Hindlimb muscle (tissue), 1 donor: ENCODE results near the gene LRMDA. TPM values are rescaled to one million over a fixed set of nuclear protein-coding genes. Genes with fewer than 3 reads are reported as not detected.

Source experiments
- DNase-seq: peaks from one replicate; pipeline ENCODE4 v3.0.0-alpha.2; 2013
- polyA plus RNA-seq: library from polyadenylated mRNA; unstranded; fragments of 120-200 nt; gene quantifications from one replicate; pipeline ENCODE4 v1.2.1, GENCODE V29; 2013; ENCODE audit not compliant: insufficient read length

The LRMDA gene
- polyA plus RNA-seq, 1 donor, result 6.6 TPM

DNA sequence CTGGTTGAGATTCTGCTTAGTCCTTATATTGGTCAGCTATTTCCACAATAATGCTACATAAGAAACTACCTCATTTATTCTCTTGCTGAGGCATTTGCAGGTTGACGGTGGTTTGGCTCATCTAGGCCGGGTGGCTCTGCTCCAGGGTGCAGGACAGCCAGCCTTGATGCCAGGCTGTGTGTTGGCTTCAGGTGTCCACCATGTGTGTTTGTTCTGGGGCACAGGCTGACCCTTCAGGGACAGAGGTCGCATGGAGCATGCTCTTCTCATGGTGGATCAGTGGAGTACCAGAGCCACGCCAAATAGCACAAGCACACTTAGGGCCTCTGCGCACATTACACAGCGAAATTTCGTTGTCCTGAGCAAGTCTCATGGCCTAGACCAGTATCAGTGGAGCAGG, 249.9 kb downstream of the LRMDA start:
- no peak for DNase-seq

DNA sequence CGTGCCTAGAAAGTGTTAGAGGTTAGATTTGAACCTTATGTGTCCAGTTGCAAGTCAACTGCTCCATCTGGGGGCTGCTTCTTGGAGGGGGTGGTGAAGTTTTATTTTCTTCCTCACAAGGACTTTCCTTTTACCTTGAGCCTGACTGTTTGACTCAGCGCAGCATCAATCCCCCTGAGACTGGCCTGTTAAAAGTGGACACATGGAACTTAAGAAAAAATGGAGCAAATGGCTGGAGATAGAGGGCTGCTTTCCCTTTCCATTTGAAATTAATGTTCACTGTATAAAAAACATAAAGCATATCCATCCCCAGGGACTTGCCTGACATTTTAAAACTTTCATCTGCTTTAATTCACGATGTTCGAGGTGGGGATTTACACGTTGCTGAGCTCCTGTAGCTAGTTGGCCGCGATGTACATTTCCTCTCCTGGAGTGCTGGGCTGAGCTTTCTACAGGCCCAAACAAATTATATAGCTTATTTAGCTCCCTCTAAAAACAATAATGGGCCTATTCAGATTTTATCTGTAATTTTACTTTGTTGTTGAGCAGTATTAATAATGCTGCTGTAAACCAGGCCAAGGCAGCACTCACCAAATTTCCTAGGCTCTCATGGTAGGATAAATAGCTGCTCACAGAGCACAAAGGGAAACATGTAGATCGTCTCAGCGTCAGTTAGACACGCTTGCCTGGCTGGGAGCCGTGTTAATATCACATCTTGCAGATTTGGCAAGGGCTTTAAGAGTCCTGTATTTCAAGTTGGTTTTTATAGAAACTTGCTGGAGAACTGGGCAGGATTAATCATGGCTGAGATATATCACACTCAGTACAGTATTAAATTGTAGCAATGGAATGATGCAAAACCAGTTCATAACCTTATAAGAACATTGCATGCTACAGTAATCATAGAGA, 251.5 kb downstream of the LRMDA start:
- DNase-seq, result peak; percentile 11

DNA sequence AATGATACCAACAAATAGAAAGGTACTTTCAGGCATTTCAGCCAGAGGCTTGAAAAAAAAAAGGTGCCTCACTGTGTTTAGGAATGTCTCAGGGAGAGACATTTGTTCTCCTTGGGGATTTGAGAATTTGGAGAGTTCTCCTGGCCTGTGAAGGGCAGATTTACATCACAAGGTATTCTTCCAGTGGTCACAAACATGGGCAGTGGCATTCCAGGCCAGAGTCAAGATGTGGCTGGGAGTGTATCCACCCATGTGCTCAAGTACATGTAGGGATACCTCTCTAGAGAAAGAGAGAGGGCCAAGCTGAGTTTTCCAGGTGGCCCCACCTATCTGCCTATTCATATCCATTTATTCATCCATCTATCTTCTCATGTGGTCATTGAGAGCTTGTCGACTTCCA, 253.8 kb downstream of the LRMDA start:
- no peak for DNase-seq

DNA sequence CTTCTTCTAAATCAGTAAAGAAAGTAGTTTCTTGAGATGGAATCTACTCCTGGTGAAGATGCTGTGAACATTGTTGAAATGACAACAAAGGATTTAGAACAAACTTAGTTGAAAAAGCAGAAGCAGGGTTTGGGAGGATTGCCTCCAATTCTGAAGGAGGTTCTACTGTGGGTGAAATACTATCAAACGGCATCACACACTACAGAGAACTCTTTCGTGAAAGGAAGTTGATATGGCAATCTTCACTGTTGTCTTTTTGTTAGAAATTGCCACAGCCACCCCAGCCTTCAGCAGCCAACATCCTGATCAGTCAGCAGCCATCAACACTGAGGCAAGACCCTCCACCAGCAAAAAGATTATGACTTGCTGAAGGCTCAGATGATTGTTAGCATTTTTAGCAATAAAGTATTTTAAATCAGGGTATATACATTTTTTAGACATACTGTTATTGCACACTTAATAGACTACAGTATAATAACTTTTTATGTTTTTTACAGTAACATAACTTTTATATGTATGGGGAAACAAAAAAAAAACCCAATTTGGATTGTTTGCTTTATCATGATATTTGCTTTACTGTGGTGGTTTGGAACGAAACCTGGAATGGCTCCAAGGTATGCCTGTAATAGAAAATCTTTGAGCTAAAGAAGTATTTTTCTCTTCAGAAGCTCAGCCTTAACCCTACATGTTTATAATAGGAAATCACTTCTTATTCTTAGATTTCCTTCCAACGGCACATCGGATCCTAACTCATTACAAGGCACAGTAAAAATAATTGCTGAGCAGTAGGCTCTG, 257.3 kb downstream of the LRMDA start:
- no peak for DNase-seq

DNA sequence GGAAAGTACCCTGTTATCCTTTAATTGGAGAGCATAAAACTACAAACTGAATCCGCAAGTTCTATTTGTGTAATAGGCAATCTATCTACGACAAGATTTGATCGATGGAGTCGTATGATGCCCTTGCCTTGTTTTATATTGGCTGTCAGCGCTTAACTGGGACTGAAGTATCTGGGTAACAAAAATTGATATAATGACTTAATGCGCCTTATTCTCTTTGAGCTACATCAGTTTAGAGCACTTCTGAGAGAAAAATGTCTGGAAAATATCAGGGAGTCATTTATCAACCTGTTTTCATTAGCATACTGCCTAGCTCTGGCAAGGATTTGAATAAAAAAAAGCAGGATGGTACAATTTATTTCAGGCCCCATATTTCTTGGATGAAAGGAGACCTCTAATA, 262.1 kb downstream of the LRMDA start:
- DNase-seq, result no peak

DNA sequence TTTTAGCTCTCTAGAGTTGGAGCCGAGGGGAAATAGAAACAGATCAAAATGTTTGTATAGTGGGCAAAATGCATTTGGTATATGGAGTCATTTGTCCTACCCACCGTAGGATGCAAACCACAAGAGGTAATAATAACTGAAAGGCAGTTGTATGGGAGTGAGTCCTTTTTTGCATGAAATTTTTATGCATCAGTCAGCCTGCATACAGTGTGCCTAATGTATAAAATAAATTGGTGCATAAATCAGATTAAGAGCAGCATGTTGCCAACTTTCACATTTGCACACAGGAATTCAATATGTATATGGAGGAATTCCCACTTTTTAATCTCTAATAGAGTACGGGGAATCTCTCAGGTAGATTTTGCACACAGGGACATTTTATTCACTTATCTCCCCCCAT, 262.8 kb downstream of the LRMDA start:
- DNase-seq, result no peak

DNA sequence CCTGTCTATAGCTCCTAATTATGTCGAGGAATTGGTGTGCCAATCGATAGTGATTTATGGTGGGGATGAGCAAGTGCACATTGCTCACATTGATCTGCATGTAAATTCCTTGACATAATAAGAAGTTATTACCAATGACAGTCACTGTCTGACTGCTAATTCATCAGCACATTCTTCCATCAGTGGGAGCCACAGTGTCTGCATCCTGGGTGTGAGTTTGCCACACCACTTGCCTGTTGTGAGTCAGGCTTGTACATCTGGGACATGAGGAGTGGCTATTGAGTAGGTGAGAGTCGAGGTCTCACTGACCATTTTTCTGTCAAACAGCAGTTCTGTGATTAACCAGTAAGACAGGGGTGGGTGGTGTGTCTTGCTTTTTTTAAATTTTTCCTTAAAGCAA, 263.4 kb downstream of the LRMDA start:
- no peak for DNase-seq

DNA sequence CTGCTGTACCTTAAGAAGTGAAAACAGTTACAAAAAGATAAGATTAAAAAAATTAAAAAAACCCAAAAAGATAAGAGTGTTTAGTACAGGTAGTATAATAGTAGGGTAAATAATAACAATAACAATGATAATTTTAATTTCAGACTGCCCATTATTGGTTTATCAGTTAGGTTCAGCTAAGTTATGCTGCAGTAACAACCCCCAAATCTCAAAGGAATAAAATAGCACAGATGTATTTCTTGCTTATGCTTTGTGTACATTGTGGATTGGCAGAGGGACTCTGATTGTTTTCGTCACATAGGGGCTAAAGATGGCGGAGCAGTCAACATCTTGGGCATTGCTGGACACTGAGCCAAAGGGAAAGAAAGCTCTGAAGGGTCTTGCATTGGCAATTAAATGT, 264.6 kb downstream of the LRMDA start:
- no peak for DNase-seq

DNA sequence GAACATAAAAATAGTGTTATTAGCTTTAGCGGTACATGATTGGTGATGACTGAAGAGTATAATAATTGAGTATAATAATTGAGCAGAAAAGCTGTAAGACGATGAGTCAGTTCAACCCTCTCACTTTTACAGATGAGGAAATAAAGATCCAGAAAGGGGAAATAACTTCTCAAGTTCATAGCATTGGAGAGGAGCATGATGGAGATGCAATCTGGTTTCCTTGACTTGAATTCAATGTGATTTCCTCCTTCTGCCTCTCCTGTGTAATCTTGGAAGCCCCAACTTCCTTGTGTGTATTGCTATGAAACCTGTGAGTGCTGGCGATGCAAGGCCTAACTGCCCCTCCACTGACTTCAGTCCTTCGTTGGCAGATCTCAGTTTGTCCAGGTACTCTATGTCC, 265.1 kb downstream of the LRMDA start:
- no peak for DNase-seq

DNA sequence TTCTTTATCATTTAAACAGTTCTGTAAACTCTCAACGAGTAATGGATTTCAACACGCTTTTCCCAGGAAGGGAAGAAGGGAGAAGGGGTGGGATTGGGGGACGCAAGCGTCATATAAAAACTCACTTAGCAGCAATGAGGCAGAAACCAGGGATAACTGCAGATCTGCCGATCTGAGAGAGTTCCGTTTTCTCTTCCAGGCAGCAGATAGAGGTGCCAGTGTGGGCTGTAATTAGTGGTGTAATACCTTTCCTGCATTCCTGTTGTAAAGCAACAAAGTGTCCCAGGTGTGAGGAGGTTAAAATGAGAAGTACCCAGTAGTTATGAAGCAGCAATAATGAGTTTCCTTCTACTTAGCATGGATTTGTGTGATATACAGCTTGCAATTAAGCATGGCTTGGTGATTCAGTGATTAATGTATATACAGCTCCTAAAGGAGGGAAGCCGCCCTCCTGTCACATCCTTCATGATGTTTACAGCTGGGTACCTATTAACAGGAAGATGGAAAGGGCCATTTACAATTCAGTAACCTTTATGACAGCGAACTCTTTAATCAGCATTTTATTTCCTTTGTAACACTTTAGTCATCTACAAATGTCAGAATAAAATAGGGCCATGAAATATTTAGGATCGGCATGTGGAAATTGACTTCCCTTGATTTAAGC, 271.9 kb downstream of the LRMDA start:
- no peak for DNase-seq

DNA sequence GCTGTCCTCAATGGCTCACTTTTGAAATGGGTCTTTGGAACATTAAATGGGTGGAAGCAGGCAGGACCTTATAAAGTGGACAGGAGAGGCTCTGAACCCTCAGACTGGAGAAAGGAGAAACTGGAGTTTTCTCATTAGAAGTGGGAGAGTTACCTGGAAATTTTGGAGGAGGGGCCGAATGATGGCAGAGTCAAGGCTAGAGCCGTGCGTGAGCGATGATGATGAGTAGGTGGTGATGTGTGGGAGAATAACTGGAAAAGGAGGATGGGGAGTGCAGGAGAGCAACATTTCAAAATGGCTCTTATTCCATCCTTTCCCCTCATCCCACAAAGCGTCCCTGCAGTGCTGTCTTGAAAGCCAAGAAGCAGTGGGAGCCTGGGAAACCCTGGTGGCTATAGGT, 274.0 kb downstream of the LRMDA start:
- no peak for DNase-seq

DNA sequence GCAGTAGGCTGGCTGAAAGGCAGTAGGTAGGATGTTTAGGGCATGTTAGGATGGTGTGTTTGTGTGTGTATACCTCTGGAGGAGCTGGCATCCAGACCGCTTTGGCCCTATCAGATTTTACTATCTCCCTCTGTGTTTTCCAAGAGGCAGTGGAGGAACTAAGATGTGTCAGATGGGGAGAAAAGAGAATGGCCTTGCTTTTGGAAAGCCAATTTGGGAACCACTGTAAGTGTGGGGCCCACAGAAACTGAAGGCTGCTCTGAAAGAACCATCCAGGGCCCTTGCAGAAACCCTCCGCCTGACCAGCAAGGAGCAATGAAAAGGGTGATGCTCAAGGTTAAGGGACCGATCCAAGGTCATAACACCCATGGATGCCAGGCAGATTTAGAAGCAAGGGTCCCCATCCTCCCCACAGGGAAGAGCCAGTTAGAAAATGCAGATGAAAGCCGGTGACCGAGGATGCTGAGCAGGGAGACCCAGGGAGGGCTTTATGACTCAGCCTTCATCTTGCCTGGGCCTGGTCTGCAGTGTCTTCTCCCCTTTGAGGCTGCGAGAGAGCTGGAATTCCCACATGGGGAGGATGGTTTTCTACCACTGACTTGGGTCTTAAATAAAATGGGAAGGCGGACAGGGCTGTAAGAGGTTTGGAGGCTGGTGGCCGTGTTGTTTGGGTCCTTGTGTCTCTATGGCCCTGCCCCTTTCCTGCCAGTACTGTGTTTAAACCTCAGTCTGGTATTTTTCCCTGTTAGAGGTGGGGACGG, 275.8 kb downstream of the LRMDA start:
- no peak for DNase-seq

DNA sequence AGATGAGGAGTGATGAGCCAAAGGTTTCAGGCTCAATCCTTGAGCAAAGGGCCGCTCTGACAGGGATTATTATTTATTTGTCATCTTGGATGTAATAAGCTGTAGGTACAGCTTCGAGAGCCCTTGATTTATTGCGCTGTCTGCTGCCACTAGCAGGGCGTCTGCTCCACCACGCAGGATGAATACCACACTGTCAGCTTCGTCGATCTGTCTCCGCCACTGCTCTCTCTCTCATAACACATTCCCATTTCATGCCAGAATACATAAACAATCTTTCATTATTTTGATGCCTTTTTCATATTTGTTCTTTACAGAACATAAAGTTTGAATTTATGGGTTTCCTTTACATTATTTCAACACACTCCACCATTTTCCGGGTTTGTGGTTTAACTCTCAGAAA, 276.6 kb downstream of the LRMDA start:
- DNase-seq, result no peak

DNA sequence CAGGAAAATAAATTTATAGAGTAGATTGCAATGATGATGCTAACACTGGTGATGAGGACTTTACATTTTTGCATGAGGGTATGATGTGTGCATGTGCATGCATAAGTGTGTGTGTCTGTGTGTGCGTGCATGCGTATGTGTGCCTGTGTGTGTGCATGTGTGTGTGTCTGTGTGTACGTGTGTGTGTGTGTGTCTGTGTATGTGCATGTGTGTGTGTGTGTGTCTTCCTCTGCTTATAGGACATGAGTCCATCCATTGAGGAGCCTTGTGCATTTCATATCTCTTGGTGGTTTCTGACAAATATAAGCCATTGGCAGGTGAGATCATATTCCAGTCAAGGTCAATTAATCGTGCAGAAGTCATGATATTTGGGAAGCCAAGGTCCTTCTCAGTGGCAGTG, 277.8 kb downstream of the LRMDA start:
- DNase-seq, result no peak

DNA sequence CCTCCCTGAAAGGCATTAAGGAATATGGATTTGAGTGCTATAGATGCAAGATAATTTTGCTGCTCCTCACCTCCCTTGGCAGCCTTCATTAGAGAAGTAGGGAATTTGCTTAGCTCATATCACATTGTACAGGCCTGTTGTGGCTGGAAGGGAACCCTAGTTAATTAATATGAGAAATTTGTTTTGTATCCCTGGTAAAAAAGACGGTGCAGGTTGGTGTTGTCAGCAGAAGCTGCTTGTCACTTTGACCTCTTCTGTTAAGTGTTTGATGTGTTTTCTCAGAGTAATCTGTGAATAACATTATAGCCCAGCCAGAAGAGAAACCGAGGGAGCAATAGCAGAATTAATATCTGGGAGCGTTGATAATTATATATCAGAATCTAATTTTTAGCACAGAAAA, 278.4 kb downstream of the LRMDA start:
- DNase-seq, result no peak

DNA sequence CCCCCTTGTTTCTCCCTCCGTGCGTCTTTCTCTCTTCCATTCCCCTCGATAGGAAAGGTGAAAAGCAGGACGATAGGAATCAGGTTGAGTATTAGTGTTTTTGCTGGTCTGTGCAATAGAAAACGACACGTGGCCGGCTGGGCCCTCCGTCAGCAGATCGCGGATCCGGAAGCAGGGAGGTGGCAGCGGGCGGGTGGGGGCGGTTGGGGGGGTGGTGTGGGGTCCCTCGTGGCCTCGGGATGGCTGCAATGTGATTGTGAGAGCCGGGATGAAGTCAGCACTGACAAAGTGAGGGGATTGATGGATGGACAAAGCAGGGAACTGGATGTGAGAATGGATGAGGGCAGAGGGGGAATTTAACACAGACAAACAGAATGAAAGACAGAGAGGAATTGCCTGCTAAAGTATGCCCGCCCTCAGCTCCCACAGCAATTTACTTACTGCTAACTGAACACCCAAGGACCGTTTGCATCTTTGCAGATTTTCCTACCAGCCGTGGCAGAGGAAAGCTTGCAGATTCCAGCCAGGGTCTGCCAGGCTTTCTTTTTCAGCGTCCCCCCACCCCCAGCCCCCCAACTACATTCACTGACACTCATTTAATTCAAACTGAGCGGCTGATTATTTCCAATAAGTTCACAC, 280.9 kb downstream of the LRMDA start:
- DNase-seq, result no peak

DNA sequence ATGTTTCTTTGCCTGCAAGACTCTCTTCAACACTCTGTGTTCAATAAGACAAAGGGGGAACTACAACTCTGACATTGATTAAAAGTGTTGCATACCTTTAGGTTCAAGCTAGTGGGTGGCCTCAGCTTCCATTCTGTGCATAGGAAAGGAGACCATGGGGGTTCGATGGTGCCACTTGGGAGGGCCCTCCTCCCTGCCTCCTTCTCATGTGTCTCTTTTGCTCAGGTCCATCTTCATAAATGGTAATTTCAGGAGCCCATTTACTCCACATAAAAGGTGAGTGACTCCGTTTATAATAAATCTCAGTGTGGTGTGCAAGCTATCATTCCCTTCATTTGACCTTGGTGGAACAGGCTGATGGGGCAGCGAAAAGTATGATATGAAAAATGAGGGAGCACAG, 285.1 kb downstream of the LRMDA start:
- no peak for DNase-seq

DNA sequence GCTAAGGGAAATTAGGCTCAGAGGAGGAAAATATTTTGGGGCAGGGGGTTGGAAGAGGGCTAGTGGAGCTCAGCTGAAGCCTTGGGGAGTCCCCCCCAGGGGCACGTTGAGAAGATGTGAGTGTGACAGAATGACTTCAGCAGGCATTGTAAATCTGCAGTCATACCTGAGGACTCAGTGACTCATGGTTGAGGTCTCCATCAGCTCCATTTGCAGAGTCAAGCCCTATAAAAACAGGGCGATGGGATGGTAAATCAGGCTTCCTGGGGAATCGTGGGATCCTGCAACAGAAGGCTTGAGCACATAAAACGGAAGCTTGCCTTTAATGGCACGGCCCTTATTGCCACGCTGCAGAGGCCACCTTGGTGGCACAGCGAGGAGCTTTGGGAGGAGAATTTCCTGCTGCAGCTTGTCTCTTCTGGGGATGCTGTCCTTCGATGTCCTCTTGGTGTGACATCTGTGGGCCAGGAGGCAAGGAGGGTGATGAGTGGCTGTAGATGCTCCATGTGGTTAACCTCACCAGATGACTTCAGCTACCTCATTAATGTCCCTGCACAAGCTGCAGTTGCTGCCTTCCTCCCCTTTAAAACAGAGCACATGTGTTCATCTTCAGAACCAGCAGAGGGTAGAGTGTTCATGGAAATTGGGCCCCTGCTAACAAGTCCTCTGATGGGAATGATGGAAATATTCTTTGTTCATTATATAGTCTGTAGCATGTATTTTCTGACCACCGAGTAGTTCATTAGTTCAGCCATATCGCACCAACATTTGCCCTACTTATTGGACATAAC, 285.9 kb downstream of the LRMDA start:
- DNase-seq, result no peak

DNA sequence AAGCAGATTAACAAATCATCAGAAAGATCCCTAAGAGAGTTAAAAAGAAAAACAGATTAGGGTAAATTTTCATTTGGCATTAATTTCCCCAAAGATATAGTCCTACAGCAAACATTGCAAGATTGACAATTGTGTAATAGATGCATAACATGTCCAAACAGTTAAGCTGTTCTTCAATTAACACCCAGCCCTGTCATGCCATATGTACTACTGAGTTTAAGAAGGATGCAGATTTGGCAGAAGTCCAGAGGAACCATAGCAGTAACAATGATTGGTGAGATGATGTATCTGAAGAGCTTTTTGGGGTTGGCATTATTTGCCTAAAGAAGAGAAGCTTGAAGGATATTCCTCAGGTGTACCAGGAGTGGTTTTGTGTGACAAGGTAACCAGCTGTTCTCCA, 287.6 kb downstream of the LRMDA start:
- DNase-seq, result no peak

DNA sequence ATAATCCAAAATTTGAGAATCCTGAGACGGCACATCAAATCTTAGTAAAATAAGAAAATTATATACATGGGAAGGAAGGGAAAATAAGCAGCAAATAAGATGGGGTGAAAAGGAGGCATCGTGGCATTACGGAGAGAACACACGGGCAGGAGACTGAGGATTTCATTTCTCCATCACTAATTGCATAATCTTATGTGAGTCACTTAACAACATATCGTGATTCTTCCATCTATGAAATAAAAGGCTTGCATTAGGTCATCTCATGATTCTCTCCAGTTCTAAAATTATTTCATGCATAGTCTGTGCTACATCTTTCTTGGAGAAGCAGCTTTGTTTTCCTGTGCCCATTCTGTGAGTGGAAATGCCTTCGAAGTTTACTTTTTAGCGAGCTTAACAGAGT, 288.7 kb downstream of the LRMDA start:
- no peak for DNase-seq

DNA sequence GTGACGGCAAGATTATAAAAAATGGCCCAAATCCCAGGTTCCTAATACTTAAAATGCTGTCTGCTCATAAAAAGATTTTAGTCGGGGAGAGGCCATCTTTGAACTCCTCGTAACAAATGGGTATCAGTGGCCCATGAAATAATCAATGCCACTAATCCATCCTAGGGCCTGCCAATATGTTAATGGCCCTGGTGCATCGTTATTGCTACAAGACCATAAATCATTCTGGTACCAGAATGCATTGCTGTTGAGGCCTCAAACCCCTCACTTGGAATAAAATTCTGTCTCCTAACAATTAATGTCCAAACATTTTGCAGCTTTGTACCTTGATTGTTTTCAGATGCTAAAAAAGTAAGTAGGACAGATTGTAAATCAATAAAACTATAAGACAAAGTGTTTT, 290.6 kb downstream of the LRMDA start:
- DNase-seq, result no peak
